GF-D8 (cell line): Measurements from ENCODE around the gene COPZ1.
A peak's percentile ranks its signal among the peaks of the same experiment; 100 is the strongest.
"Not testable (repeated sequence)": the region's sequence is repeated elsewhere in the genome, so short reads cannot be mapped to it uniquely, and the experiment has no call there.

Experiments used
- DNase-seq: peaks from one replicate; lab custom pipeline; 2025; lab: John Stamatoyannopoulos, UW

COPZ1 gene

GRCh38 chr12:54337280-54337842 is 12.4 kb downstream of the COPZ1 start:
- DNase-seq = no peak

DNA sequence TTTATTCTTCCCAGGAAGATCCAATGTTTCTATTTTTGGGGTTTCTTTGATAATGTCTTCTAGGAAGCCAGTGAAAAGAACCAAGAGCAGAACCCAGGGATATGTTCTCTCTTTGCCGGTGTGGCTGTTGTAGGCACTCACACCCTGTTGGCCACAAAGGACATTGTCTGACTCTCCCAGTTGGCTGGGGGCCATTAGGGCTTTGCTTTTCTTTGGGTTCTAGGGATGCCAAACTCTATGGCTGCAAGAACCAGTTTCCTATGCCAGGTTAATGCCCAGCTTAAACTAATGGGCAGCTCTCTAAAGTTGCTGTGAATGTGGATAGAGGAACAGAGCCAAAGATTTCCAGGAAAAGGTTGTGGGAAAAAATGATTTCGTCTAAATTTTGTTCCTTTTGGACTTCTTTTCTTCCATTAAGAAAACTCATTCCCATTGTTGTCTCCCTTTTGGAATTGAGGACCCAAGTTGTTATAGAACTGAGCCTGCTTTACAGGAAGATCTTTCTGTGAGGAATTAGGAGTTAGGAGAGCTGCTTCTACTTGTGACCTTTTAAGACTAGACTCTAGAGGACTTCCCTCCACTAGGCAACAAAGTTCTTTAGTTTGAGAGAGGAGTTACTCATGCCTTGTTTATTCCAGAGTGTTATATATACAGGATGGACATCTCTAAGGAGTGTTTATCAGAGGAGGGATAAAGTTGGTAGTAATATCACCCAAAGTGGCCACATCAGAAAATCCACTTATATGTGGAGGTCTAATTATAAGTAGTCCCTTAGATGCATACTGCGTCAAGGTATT is 13.1 kb downstream of the COPZ1 start:
- DNase-seq = no peak

DNA sequence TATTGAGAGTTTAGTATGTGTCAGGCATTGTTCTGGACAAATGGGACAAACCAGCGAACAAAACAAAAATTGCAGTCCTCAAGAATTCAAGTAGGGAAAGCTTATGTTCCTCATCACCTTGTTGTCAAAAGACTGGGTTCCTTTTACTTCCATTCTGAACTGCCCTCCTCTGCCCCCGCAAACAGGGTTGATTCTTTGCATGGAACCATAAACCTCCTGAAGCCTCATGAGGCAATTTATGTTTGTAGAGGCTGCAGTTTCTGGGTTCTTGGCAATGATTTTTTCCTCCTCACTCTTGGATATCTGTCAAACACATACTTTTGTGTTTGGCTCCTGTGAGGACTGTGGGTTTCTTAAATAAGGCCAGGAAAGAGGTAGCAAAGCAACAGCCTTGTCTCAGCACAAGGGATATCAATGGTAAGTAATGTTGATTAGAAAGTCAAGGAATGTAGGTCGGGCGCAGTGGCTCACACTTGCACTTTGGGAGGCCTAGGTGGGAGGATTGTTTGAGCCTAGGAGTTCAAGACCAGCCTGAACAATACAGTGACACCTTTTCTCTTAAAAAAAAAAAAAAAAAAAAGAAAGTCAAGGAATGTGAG is 13.9 kb downstream of the COPZ1 start:
- no peak for DNase-seq

DNA sequence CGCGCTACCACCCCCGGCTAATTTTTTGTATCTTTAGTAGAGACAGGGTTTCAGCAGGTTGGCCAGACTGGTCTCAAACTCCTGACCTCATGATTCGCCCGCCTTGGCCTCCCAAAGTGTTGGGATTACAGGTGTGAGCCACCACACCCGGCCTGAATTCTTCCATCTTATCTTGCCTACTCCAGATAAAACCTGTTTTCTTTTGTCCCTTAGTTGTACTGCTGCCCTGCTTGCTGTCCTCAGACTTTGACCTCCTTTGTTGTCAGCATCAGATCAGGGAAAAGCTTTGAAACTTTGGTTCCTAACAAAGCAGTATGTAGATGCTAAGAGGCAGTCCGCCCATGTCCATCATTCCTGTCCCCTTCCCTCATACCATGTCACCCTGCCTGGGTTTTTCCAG is 15.9 kb downstream of the COPZ1 start:
- DNase-seq = no peak

DNA sequence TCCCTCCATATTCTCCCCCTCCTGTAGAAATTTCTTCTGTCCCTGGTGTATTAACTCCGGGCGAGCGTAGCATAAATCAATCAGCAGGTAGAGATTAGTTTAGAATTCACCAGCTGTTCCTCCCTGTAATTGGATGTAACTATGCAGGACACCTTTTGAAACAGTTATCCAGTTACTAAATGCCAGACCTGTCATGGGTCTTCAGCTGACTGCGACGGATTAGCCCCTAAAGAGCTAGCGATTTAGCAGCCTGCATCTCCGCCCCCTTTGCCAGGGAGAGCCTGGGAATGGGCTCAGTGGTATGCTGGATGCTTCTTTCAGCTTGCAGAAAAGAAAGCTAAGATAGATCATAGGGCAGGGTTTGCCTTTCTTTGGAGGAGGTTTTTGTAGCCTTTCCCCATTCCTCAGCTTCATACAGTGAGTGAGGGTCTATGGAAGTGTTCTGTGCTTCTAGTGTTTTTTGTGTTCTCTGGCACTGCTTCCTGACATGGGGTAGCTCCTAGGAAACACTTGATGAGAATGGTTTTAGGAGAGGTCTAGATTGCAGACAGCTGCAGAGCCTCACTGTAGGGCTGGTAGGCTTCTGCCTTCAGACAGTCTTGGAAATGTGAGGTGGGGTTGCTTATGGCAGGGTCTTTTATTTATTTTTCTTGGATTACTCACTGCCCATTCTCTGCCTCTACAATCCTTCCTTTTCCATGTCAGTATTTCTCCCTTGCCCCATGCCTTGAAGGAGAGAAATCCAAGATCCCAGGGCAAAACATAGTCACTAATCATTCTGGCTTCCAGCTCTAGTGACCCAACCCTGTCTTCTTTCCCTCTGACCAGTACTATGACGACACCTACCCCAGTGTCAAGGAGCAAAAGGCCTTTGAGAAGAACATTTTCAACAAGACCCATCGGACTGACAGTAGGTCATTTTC is 16.7 kb downstream of the COPZ1 start:
- DNase-seq = no peak

DNA sequence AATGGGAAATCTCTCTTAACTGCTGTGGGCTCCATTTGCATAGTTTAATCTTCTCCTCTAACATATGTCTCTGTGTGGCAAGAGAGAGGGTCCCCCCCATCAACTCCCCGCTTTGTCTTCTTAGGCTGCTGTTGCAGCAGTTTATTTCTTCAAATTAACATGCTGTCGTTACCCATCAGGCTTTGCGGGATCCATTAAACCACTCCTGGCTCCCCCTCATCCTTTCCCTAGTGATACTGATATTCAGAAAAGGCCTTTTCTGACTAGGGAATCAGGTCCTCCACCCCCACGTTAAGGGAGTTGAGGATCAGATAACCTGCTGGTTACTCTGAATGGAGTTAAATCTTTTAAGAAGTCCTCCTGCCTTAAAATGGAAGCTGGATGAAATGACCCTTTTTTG is 24.1 kb downstream of the COPZ1 start:
- no peak for DNase-seq

DNA sequence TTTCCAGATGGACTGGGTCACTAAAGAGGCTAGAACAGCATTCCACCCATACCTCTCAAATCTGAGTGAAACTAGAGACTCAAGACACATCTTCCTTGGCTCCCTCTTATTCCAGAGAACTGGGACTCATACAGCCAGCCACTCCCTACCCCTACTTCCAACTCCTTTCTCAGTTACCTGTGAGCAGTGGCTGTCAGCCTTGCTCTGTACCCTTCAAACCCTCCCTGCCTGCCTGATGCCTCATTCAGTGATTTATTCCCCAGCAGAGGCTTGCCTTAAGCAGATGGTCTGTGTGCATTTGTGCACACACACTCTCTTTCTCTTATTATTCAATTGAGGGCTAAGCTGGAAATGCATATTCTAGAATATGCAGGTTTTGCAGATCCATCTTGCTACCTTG is 24.7 kb downstream of the COPZ1 start:
- no peak for DNase-seq

GRCh38 chr12:54350743-54351142 is 25.8 kb downstream of the COPZ1 start:
- no peak for DNase-seq

DNA sequence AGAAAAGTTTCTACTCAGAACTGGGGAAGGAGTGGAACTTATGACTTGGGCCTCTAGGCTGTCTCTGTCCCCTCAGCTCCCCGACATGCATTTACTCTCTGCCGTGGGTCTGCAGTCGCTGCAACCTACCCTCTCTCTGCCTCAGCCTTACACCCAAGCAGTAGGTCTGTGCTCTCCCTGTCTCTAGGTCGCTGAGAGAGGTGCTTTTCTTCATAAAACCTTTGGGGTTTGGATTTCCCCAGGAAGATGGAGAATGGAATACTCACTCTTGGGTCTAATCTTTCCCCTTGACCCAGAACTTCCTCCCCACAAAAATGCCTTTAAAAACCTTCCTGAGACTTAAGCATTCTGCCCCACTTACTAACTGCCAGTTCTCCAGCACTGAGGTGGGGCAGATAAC is 26.4 kb downstream of the COPZ1 start:
- DNase-seq = no peak

DNA sequence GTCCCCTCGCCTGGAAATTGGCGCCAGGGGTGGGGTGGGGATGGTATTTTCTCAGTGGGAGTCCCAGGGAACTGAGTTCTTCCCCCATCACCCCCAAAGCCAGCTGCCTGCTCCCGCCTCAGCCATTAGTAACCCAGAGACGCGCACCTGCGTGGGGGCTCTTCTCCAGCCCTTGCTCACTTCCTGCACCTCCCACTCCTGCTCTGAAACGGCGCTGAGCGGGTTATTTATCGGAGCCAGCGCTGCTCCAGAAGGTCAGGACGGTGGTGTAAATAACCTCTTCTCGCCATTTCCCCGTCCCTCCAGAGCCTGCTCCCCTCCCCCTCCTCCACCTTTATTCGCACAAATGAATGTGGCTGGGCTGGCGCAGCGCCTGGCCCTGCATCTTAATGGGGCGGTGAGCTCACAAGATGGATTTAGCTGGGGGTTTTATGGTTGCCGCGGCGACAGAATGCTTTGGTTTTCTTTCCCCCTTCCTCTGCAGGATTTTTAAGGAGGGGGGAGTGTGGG is 27.1 kb downstream of the COPZ1 start:
- DNase-seq = no peak

- no peak for DNase-seq
Measured at GRCh38 chr12:54352891-54353874, 28.3 kb downstream of the COPZ1 start.

GRCh38 chr12:54354271-54354670 is 29.3 kb downstream of the COPZ1 start:
- DNase-seq = not testable (repeated sequence)

- DNase-seq = no peak
Measured at GRCh38 chr12:54355104-54355815, 30.3 kb downstream of the COPZ1 start.

GRCh38 chr12:54356228-54356627 is 31.3 kb downstream of the COPZ1 start:
- DNase-seq = no peak

- DNase-seq = no peak
Measured at GRCh38 chr12:54356951-54357356, 32.0 kb downstream of the COPZ1 start.

DNA sequence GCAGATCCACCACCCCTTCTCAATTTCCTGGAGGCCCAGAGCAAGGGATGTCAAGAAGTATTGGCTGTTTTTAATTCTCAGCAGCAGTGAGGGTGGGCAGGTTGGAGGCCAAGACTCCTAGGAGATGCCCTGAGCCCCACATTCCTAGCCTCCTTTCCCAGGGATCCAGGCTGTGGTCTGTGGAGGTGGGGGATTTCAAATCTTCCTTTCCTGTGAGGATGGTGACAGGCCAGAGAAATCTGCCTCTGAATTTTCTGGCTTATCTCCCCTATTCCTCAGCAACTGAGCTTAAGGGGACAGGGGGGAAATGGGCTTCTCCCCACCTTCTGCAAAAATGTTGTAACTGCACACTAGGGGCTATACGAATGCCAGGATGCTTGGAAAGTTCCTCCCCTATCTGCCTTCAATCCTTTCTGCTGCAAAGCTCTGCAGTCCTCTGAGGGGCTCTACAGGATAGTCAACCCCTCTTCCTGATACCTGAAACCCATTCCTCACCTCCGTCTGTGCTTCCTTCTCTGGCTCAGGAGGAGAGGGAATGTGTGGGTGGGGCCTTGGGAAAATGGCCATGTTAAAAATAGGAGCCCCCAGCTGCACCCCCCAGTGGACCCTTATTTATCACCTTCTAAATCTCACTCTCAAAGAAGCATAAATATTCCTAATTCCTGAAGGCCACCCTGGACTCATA is 32.7 kb downstream of the COPZ1 start:
- no peak for DNase-seq

DNA sequence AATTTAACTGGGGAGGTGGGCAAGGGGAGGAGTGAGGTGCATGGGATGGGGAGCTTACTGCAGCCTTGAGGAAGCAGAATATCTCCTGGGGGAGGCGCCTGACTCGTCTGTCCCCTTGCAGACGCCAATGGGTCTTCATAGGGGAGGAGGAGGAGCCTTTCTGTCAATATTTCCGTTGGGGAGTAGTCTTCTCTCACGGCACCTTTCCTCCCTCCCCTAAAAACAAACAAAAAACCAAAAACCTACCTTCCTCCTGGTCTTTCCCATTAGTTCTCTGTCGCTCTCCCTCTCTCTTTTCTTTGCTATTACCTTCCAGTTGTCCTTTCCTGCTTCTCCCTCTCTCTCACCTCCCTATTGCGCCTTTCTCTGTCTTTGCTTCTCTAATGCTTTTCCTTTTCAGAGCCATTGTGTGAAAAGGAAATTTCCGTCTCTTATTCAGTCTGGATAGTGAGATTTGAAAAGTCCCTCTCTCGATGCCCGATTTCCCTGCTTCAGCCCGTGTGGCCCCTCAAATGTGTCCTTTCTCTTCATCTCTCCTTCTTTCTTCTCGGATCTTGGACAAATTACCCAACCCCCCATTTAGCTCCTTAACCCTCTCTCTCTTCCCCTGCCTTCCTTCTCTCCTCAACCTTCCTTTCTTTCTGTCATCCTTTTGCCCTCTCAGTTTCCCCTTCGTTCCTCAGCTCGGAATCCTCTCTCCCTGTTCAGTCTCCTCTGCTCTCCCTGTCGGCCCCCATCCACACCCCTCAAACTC is 33.4 kb downstream of the COPZ1 start:
- DNase-seq = no peak

DNA sequence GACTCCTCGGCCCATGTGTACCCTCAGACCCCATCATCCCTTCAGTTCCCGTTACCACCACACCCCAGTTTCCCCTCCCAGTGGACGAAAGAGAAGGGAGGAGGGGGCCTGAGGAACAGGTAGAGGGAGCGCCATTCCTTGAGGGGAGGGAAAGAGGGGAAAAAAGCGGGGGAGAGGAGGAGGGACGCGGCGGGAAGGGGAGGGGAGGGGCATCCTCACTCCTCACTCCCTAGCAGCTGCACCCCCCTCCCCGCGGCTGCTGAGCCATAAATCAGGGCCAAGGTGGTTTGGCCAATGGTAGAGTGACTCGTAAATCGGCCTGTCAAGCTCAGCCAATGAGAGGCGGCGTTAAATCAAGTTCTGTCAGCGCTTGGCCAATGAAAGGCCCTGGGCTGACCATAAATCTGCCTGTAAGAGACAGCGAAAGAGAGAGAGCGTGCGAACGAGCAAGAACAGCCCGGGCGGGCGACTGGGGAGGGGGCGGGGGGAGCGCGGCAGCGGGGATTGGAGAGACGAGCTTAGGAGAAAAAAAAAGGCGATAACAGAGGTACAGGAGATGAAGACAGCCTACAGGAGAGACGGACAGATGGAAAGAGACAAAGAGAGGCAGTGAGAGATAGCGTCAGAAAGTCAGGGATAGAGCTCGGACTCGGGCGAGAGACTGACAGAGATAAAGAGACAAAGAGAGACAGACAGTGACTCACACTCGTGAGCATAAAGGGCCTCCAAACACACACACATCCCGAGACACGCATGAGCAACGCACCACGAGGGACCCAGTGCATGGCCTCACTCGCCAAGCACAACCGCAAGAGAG is 34.2 kb downstream of the COPZ1 start:
- DNase-seq = peak; percentile 91
